Cerebellar cortex (tissue), 1 donor: ENCODE results near the gene CACNA1G.

ENCODE experiments used
- DNase-seq: peaks from one replicate; pipeline ENCODE4 v3.0.0-alpha.2; 2015; ENCODE audit warnings: low spot score

CACNA1G gene

DNA sequence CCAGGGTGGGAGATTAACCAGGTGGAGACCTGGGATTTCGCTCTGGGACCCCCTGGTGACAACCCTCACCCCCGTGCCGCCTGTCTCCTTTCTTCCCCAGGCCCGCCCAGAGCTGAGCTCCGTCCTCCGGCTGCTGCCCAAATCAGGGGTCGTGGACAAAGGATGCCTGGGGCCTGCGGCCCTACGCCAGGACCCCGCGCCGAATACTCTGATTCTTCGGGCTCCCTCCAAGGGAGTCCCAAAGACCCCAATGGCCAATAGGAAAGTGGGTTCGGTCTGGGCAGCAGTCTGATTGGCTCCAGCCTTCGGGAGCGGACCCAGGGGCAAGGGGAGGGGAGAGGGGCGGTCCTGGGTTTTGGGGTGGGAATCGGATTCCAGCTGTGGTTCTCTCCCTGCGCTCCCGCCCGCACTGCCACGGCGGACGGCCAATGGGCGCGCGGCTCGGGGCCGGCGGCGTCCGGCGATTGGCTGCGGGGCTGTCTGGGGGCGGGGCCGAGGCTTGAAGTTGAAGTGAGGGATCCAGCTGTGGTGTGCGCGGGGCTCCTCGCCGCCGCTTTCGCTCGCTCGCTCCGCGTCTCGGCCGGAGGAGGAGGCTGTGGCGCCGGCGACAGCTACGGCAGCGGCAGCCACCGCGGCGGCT is at the start of gene CACNA1G:
CACNA1G (plus strand) TSS at position 531 of the 640 bp plus-strand sequence. CDS start 745 bp downstream, outside the sequence.
- DNase-seq = peak; percentile 81

DNA sequence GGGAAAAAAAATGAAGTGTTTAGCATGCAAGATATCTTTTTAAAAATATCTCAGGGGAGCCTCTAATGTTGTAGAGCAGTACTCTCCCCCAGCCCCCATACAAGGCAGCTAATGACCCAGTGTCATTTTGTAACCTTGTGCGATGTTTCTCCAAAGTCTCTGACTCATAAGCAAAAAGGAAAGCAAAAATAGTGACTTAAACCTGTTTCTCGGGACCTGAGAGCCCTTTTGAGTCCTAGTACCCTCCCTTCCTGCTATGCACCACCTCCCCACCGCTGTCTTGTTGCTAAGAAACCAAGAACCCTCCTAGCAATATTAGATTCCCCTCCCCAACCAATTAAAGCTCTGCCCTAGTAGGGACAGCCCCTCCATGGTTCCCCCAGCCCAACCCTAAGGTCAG is 49.5 kb upstream of the CACNA1G start:
- no peak for DNase-seq

DNA sequence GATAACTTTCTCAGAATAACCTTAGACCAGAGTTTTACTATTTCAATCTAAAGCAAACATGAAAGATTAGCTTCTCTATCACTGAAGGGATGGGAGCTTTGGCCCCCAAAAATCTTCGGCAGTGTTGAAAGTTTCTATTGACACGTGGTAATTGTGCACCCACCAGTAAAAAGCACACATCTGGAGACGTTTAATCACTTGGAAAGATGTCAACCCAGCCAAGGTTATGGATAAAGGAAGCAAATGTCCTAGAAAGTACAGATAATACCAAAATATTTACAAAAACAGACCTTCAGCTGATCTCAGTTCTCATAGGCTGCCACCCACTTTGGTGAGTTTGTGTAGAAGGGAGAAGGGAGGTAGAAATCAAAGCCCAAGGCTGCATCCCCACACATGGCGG is 47.0 kb upstream of the CACNA1G start:
- no peak for DNase-seq

DNA sequence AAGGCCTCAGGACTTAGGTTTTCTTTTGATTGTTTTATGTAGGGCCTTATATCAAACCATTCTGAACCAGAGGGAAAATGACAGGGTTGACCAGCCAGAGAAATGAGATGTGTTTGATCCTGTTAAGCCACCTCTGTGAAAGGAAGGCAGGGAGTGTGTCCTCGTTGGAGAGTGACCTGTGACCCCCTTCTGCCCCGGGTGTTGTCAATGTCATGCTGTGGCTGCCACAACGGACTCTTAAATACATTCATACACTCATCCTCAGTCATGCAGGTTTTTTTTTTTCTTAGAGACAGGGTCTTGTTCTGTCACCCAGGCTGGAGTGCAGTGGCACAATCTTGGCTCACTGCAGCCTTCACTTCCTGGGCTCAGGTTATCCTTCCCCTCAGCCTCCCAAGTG is 46.1 kb upstream of the CACNA1G start:
- no peak for DNase-seq

DNA sequence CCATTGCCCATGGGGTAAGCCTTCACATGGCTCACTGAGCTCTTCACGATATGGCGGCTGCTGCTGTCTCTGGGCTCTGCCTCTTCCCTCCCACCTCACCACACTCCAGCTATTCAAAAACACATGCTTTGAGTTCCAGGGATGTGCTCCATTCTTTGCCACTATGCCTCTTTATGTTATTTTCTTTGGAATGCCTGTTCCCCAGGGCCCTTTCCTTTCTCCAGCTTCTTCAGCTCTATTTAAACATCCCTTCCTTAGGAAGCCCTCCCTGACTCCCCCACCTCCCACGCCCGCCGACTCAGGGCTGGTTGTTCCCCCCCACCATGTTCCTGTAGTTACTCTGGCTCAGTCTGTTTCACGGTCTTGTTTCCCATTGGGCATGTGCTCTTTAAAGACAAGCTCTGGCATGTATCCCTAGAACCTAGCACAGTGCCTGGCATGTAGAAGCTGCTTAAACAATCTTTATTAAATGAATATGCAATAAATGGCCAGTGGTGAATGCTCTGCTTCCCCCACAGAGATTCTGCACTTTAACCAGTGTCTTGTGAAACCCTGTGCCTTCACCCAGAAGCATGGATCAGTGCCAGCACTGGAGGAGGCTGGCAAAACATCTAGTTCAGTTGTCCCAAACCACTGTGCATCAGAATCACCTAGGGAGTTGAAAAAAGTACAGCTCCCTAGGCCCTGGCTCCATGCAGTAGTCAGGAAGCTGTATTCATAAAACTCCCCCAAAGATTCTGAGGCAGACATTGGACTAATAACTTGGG is 45.4 kb upstream of the CACNA1G start:
- DNase-seq = no peak

DNA sequence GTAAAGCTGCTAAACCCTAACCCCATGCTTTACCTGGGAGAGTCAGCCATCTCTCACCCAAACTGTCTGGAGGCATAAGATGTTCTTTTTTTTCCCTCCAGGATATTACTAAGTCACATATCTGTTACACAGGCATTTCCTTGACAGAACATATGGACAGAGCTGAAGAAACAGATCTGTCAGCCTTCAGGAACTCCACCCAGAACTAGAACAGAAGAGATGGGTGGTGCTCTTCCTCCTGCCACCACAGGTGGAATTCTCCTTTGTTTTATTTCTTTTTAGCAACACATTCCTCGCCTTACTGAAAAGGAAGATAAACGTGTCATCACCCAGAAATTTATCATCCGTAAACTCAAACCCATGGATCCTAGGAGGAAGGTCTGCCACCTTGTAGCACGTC is 43.5 kb upstream of the CACNA1G start:
- DNase-seq = no peak

DNA sequence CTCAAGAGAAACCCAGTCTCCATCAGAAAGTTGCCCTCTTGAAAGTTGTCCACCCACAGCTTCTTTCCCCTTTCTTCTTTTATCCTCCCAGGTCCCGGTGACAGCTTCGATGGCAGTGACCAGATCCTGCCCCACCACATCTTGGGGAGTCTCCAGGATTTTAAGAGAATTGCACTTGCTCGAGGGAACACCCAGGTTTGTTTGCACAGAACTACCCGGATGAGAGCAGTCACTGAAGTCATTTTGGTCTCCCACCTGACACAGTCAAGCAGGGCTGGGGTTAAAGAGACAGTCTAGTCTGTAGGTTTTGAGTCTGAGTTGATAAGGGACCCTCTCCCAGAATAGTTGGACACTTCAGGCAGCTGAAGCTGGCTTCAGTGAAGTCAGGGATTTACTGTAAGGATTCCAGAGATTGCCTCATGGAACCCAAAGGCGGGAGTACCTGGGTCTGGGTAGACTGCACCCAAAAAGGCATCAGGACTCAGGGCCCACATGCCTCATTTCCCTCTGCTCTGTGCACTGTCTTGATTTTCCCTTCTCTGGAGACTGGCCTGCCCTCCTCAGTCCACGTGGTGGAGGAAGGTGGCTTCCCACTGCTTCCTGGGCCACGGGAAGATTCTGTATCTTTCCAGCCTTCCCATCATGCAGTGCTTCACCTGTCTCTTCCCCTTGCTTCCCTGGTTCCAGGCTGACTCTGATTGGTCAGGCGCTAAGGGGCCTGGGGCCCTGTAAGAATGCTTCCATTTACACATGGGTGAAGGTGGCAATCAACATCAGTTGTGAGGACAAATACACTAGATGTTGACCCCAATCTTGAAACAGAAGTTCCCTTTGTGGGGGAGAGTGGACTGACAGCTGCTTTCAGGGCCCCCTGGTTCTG is 42.8 kb upstream of the CACNA1G start:
- peak; percentile 66 for DNase-seq

DNA sequence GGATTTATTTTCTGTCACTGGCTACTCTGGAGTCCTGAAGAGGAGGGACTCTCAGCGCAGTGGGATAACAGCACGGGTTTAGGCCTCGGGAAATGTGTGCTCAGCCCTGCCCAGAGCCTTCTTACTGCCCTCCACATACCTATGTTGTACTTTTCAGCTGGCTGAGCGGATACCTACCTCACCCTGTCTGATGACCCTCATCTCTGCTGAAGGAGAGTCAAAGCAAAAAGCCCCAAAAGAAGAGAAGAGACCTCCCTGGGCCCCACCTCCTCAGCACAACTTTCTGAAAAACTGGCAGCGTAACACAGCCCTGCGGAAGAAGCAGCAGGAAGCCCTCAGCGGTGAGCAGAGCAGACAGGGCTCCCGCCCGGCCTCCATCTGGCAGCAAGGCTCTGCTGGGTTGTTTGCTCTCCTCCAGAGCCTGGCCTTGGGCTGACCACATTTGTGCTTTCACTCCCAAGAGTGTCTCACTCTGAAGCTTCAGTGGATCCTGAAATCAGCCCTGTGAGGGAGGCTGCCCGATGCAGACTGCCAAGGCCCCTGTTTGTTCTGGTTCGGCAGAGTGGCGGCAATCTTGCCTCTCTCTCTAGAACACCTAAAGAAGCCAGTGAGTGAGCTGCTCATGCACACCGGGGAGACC is 42.0 kb upstream of the CACNA1G start:
- DNase-seq = peak; percentile 83

DNA sequence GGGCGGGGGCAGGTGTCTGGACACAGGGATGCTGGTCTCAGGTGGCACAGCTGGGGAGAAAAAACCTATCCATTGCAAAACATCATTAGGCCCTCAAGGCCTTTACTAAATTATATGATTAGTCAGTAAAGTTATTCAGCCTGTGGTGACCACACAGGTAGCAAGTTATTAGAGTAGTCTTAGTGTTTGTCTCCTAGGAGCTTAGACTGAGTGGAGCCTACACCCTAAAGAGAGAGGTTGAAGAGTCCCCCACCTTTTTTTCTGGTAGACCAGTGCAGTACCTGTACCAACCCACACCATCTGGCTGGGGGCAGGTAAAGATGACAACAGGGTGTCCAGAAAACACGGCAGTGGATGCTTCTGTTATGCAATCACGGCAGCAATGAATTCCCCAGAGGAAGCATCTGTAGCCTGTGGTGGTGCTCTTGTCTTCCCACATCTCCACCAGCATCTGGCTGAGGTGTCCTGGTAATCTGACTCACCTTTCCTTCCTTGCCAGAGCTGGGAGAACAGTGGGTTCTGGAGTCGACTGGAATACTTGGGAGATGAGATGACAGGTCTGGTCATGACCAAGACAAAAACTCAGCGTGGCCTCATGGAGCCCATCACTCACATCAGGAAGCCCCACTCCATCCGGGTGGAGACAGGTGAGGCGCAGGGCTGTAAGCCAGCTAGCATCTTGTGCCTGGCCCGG is 41.2 kb upstream of the CACNA1G start:
- DNase-seq = no peak

DNA sequence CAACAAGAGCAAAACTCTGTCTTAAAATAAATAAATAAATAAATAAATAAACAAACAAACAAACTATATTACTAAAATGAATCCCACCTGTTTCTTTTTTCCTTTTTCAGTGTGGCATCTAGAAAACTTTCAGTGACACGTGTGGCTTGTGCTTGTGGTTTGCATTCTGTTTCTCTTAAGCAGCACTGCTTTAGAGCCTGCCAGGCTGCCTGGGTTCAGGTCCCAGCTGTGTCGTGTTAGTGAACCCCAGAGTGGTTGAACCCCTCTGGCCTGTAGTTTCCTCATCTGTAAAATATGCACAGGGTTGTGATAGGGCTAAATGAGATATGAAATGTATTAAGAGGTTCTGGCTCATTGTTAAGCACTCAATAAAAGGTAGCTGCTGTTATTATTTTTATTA is 40.0 kb upstream of the CACNA1G start:
- no peak for DNase-seq

DNA sequence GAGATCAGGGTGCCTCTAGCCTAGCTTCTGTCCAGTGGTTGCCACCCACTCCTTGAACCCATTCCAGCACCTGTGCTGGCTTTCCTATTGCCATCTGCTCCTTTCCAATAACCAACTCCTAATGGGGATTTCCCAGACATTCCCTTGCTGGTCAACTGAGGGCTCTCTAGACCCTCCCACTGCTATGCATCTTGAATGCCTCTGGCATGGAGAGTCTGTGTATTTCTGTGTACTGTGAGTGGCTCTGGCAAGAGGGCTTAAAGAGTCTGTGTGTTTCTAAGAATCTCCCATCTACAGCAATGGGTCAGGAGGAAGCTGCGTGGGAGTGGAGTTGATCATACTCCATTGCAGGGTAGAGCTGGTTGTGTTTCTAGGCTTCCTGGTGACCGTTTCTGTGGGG is 39.0 kb upstream of the CACNA1G start:
- DNase-seq = no peak

DNA sequence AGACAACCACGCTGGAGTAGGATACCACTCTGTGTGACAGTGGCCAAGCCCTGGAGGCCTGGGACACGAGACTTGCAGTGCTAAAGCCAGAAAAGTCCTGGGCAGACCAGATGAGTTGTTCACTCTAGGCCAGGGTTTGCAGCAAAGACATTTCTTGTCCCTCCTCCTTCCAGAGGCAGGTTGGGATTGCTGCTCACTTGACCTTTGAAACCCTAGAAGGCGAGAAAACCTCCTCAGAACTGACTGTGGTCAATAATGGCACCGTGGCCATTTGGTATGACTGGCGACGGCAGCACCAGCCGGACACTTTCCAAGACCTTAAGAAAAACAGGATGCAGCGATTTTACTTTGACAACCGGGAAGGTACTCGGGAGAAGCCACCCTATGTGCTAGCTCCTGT is 37.7 kb upstream of the CACNA1G start:
- no peak for DNase-seq

DNA sequence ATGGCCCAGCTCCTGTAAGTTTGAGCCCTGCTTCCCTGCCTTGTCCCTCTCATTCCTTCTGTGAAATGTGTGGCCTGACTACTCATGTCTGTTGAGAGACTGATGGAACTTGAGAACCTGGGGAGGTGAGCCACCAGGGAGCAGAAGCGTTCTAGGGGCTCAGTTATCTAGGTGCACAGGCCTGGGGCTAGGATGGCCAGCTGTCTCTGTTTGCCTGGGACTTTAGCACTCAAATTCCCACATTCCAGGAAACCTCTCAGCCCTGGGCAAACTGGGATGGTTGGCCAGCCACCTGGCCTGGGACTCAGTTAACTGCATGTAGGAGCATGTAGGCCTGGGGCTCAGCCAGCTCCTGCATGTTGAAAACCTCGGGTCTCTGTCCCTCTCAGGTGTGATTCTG is 37.3 kb upstream of the CACNA1G start:
- DNase-seq = no peak

DNA sequence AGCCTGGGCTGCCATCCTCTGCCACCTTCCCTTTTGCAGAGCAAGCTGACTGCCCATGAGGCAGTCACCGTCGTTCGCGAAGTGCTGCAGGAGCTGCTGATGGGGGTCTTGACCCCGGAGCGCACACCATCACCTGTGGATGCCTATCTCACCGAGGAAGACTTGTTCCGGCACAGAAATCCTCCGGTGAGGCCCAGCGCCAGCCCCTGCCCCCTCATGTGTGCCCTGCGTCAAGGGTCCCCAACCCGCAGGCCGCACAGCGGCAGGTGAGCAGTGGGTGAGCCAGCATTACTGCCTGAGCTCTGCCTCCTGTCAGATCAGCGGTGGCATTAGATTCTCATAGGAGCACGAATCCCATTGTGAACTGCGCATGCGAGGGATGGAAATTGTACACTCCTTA is 35.7 kb upstream of the CACNA1G start:
- no peak for DNase-seq

DNA sequence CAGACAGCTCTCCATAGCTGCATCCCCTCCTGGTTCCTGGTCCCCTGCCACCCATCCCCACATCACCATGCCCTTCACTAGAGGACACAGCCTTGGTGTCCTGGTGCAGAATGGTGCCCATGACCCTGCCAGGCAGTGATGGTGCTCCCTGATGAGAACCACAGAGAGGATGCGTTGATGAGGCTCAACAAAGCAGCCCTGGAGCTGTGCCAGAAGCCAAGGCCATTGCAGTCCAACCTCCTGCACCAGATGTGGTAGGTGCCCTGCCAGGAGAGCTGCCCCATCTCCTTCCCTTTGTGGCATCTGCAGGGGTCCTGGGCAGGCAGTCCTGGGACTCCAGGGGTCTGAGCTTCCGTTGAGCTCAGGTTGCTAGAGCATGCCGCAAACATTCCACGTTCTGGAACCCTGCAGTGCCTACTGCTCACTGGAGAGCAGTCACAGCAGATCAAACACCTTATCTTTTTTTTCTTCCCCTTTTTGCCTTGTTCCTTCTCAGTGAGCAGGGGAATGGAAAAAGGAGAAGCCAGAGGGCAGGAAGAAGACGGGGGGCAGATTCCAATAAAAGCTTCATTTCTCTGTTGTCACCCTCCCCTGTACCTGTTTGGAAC is 33.3 kb upstream of the CACNA1G start:
- DNase-seq = no peak

DNA sequence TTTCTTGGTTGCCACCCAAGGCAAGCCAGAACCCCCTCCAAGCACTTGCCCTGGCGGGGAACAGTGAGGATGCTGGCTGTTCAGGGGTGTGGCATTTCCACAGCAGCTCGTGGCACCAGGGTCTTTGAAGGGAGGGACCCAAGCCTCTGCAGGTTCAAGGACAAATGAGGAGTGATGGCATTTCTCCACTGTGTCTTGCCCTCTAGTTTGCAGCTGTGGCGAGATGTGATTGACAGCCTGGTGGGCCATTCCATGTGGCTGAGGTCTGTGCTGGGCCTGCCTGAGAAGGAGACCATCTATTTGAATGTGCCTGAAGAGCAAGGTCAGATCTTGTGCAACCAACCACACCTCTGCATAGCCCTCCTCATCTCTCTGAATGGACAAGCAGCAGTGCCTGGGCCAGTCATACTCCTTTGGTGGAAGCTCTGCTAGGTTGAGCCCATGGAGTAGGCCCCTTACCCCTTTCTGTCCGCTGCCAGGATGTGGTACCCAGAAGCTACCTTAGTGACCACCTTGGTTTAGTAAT is 32.5 kb upstream of the CACNA1G start:
- no peak for DNase-seq

DNA sequence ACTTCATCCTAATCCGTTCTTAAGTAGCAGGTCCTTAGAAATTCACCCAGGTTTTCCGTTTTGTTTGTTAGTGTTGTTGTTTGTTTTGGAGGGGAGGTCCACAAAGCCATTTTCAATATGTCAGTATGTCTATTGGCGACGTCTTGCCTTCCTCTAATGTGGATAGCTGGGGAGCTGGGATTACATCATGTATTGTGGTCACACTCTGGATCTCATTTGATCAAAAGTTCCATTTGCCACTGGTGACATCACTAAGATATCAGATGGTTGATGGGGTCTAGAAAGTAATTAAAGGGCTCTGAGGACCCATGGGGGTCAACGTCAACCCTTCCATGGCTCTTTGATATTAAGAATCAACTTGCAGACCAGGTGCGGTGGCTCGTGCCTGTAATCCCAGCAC is 30.7 kb upstream of the CACNA1G start:
- no peak for DNase-seq

DNA sequence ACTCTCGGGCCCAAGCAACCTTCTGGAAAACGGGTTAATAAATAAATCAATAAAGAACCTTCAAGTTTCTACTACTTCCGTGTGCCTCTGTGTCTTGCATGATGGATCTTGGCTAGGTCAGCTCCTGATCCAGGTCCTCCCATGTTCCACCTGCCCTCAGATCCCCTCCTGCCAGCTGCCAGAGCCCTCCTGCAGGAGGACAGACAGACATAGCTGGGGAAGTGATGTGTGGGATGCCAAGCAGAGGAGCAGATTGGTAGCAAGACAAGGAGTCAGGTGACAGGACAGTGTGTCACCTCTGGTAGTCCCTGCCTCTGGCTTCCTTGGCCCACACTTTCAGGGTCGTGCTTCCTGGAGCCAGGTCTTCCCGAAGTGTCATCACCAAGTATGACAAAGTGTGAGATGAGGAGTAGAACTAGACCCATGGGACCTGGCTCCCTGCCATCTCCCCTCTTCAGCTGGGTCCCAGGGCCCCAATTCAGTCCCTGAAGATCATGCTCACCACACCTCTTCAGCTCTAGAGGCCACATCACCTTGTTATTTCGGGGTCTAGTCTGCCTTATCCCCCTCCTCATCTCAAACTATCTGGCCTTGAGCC is 29.0 kb upstream of the CACNA1G start:
- DNase-seq = no peak

DNA sequence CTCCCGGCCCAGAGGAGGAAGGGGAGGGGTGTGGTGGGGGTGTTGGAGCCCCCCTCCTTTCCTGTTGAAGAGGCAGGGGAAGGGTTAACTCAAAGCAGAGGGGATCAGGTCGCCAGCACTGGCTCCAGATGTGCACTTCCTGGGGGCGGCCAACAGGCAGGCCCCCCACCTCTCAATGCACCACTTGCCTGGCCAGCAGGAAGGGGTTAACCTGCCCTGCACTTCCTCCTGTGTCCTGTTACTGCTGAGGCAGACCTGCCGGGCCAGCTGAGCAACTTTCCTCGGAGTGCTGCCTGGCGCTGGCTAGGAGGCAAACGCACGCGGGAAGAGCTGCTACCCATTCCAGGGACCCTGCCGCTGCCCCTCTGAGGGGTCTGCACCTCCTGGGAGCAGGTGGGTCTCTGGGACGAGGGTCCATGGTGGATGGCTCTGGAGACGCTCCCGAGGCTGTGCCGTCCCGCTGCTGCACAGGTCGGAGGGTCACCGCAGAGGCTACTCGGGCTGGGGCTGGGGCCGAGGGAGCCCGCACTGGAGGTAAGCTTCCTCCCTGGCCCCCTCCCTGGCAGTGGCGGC is 28.0 kb upstream of the CACNA1G start, which contains the start of gene EPN3:
EPN3 (plus strand) TSS at position 284 of the 573 bp plus-strand sequence. CDS start 3,822 bp downstream, outside the sequence.
- no peak for DNase-seq

DNA sequence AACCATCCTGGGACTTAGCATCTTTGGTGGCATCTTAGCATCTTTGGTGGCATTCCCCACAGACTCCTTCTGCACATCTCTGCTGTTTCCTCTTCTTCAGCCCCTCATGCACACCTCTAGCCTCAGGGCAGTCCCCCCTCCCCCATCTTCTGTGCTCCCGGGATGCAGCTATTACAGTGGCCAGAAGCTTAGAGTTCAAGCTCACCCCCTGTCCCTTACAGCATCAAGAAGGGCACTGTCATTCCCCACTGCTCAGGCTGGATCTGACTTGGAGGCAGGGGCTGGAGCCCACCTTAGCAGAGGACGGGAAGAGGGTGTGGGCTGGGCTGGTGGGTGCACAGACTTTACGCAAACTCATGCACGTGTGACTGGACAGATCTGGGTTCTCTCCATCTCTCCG is 27.3 kb upstream of the CACNA1G start:
- no peak for DNase-seq
